Stomach (tissue), 4 donors: ENCODE measurements around the gene TNRC6A.

Source experiments
- EP300 ChIP-seq: sonication (generic); formaldehyde crosslinking; IDR thresholded peaks from one replicate; pipeline ENCODE4 v1.6.1; 2017; ENCODE audit warnings: antibody characterized with exemption
- POLR2A ChIP-seq, 4 donors: fragments of 450-650 bp; IDR thresholded peaks; one replicate each; pipeline ENCODE4 v1.6.1; 2016; ENCODE audit warnings: antibody characterized with exemption in 4 of 4, control low read depth in 2 of 4, mild to moderate bottlenecking in 1 of 4, moderate library complexity in 1 of 4
- POLR2AphosphoS5 ChIP-seq, 3 donors: sonication (generic); formaldehyde crosslinking; IDR thresholded peaks; one replicate each; pipeline ENCODE4 v1.6.1; 2016; ENCODE audit warnings: antibody characterized with exemption in 3 of 3
- TF ChIP-seq, protein P1 (sequence below), 7 experiments: fragments of 450-650 bp in 4 of 7; fragments of 200-600 bp in 3 of 7; sonication (generic) in 3 of 7; IDR thresholded peaks; one replicate each; pipeline ENCODE4 v1.5.1; 2016 to 2019; ENCODE audit warnings: antibody characterized with exemption in 7 of 7, control low read depth in 2 of 7, mild to moderate bottlenecking in 1 of 7

GRCh38 chr16:24844101-24845030, 114.9 kb downstream of the TNRC6A start:
- TF ChIP-seq, protein P1, sequence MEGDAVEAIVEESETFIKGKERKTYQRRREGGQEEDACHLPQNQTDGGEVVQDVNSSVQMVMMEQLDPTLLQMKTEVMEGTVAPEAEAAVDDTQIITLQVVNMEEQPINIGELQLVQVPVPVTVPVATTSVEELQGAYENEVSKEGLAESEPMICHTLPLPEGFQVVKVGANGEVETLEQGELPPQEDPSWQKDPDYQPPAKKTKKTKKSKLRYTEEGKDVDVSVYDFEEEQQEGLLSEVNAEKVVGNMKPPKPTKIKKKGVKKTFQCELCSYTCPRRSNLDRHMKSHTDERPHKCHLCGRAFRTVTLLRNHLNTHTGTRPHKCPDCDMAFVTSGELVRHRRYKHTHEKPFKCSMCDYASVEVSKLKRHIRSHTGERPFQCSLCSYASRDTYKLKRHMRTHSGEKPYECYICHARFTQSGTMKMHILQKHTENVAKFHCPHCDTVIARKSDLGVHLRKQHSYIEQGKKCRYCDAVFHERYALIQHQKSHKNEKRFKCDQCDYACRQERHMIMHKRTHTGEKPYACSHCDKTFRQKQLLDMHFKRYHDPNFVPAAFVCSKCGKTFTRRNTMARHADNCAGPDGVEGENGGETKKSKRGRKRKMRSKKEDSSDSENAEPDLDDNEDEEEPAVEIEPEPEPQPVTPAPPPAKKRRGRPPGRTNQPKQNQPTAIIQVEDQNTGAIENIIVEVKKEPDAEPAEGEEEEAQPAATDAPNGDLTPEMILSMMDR (IDR thresholded peaks at IDR 0.05): no peak
- TF ChIP-seq POLR2A (IDR thresholded peaks at IDR 0.05) (no peak), POLR2AphosphoS5 (IDR thresholded peaks at IDR 0.05) (no peak), EP300 (no peak)
